Measurements from ENCODE around the gene RGS9. TPM values are rescaled to one million over a fixed set of nuclear protein-coding genes. Genes with fewer than 3 reads are reported as not detected.

Gene RGS9
- total and polyA plus RNA-seq, 2 donors (not counting 1 experiment from before 2014, with no cell fraction given) = 0.36 to 3.4 TPM

GRCh38 chr17:65172496-65173136 lies 35.4 kb downstream of the RGS9 start:
- Histone ChIP-seq H3K27me3 (replicated peaks in 1 of 4; ENCODE audit: control extremely low read depth in 1 of 4, control insufficient read depth in 3 of 4, insufficient read depth in 4 of 4, low read length in 3 of 4) (peaks cover 0 to 7% (median 0%) of the 10 kb centered on the region in 4 experiments), H3K9ac (ENCODE audit: low read length) (no peak overlapping the region), H3K79me2 (ENCODE audit: control insufficient read depth, insufficient read depth, low read length) (no peaks in the 10 kb centered on the region), H2AFZ (ENCODE audit: insufficient read depth, low read depth, low read length, poor library complexity, severe bottlenecking) (no peak overlapping the region), H3K36me3 (replicated peaks in 1 of 2; ENCODE audit: control extremely low read depth in 1 of 2, control insufficient read depth in 1 of 2, extremely low read depth in 1 of 2, insufficient read depth in 2 of 2, low read length in 1 of 2) (no peaks in the 10 kb centered on the region), H3K4me1 (ENCODE audit: control insufficient read depth in 2 of 2, insufficient read depth in 2 of 2, low read length in 2 of 2) (peaks cover 8 to 14% of the 10 kb centered on the region in 2 donors), H3K9me3 (ENCODE audit: control extremely low read depth in 1 of 3, control insufficient read depth in 2 of 3, insufficient read depth in 1 of 3, low read length in 2 of 3) (peaks cover 0 to 4% (median 0%) of the 10 kb centered on the region in 3 donors), H4K20me1 (ENCODE audit: control insufficient read depth, insufficient read depth, low read length, poor library complexity, severe bottlenecking) (no peaks in the 10 kb centered on the region), H3K27ac (ENCODE audit: low read length in 2 of 2) (no peak overlapping the region), H3K4me3 (ENCODE audit: control extremely low read depth in 1 of 5, extremely low read depth in 1 of 5, insufficient read depth in 1 of 5, low read depth in 2 of 5, low read length in 4 of 5) (no peak overlapping the region), H3K4me2 (replicated peaks; ENCODE audit: low read depth, low read length, poor library complexity, severe bottlenecking) (no peak overlapping the region)
- CTCF ChIA-PET = no interaction called here
- TF ChIP-seq EZH2 (IDR thresholded peaks at IDR 0.05; ENCODE audit: borderline replicate concordance, insufficient read depth, low read depth, low read length, poor library complexity, severe bottlenecking) (no peak), CTCF (IDR thresholded peaks at IDR 0.05) (no peak)
- 98% methylated on average over 9 of the region's 11 CpGs for WGBS (ENCODE audit: insufficient coverage)
- Mint-ChIP-seq H3K4me3 (no peak overlapping the region), H3K27me3 (no peaks in the 10 kb centered on the region), H3K27ac (no peak overlapping the region), H3K4me1 (peaks cover 2% of the 10 kb centered on the region), H3K9me3 (ENCODE audit: insufficient read depth) (no peaks in the 10 kb centered on the region)
- ATAC-seq (ENCODE audit: low read depth) (no peak), DNase-seq (no peak)
- POLR2A ChIA-PET = interaction anchor here (0.7 kb wide), 1 partner anchor 852 kb away, joined by 3 read pairs; no protein-coding TSS in a partner anchor
- intact Hi-C loops (cut with micrococcal nuclease) = no loop called here

- peak; percentile 54 for ATAC-seq (ENCODE audit: low read depth)
- intact Hi-C loops (cut with micrococcal nuclease) = no loop called here
- H3K27ac ChIP-seq (ENCODE audit: low read length in 2 of 2) = no peak overlapping the region
- H3K4me1 ChIP-seq (ENCODE audit: control insufficient read depth in 2 of 2, insufficient read depth in 2 of 2, low read length in 2 of 2) = peaks cover 8 to 14% of the 10 kb centered on the region in 2 donors
- H3K27ac Mint-ChIP-seq = no peak overlapping the region
- H3K27me3 ChIP-seq (replicated peaks in 1 of 4; ENCODE audit: control extremely low read depth in 1 of 4, control insufficient read depth in 3 of 4, insufficient read depth in 4 of 4, low read length in 3 of 4) = peaks cover 0 to 7% (median 0%) of the 10 kb centered on the region in 4 experiments
- no peaks in the 10 kb centered on the region for H4K20me1 ChIP-seq (ENCODE audit: control insufficient read depth, insufficient read depth, low read length, poor library complexity, severe bottlenecking)
- H3K4me1 Mint-ChIP-seq = peaks cover 2% of the 10 kb centered on the region
- peak overlapping the region; percentile 3 for H3K4me2 ChIP-seq (replicated peaks; ENCODE audit: low read depth, low read length, poor library complexity, severe bottlenecking)
- POLR2A ChIA-PET = no interaction called here
- no peaks in the 10 kb centered on the region for H3K9me3 Mint-ChIP-seq (ENCODE audit: insufficient read depth)
- no peaks in the 10 kb centered on the region for H3K27me3 Mint-ChIP-seq
- H3K4me3 ChIP-seq (ENCODE audit: control extremely low read depth in 1 of 5, extremely low read depth in 1 of 5, insufficient read depth in 1 of 5, low read depth in 2 of 5, low read length in 4 of 5) = no peak overlapping the region
- H2AFZ ChIP-seq (ENCODE audit: insufficient read depth, low read depth, low read length, poor library complexity, severe bottlenecking) = peak overlapping the region; percentile 14
- H3K36me3 ChIP-seq (replicated peaks in 1 of 2; ENCODE audit: control extremely low read depth in 1 of 2, control insufficient read depth in 1 of 2, extremely low read depth in 1 of 2, insufficient read depth in 2 of 2, low read length in 1 of 2) = no peaks in the 10 kb centered on the region
- WGBS (ENCODE audit: insufficient coverage) = 21% methylated on average over 12 of the region's 12 CpGs
- no peak overlapping the region for H3K9ac ChIP-seq (ENCODE audit: low read length)
- H3K9me3 ChIP-seq (ENCODE audit: control extremely low read depth in 1 of 3, control insufficient read depth in 2 of 3, insufficient read depth in 1 of 3, low read length in 2 of 3) = peaks cover 0 to 4% (median 0%) of the 10 kb centered on the region in 3 donors
- CTCF ChIA-PET = interaction anchor here (0.6 kb wide), 1 partner anchor 1207 kb away, joined by 3 read pairs; no protein-coding TSS in a partner anchor
- no peak overlapping the region for H3K4me3 Mint-ChIP-seq
- TF ChIP-seq CTCF (IDR thresholded peaks at IDR 0.05) = no peak
- no peak for TF ChIP-seq EZH2 (IDR thresholded peaks at IDR 0.05; ENCODE audit: borderline replicate concordance, insufficient read depth, low read depth, low read length, poor library complexity, severe bottlenecking)
- H3K79me2 ChIP-seq (ENCODE audit: control insufficient read depth, insufficient read depth, low read length) = no peaks in the 10 kb centered on the region
- DNase-seq = no peak
These were observed 36.2 kb downstream of the RGS9 start for GRCh38 chr17:65173284-65173793.
